Ovary (tissue), 9 donors: ENCODE data around the gene C1orf185. TPM values are rescaled to one million over a fixed set of nuclear protein-coding genes. Genes with fewer than 3 reads are reported as not detected.

Experiments used
- DNase-seq, 5 donors: peaks; one replicate each; pipeline ENCODE4 v3.0.0-alpha.2; 2019 to 2020
- H3K27ac ChIP-seq, 2 donors: fragments of 200-600 bp; one replicate each; pipeline versions ENCODE4 v1.5.1 to v1.8.0; 2019 to 2022
- H3K27me3 ChIP-seq: fragments of 200-600 bp; one replicate; pipeline ENCODE4 v1.8.0; 2022
- H3K36me3 ChIP-seq: fragments of 200-600 bp; sonication (generic); one replicate; pipeline ENCODE4 v1.5.1; 2019
- H3K4me1 ChIP-seq: one replicate; pipeline ENCODE4 v1.8.1; 2013; ENCODE audit warnings: mild to moderate bottlenecking, moderate library complexity; ENCODE audit not compliant: insufficient read depth
- H3K4me3 ChIP-seq: fragments of 200-600 bp; sonication (generic); one replicate; pipeline ENCODE4 v1.5.1; 2017
- H3K9me3 ChIP-seq, 2 donors: fragments of 200-600 bp in 1 of 2; sonication (generic) in 1 of 2; one replicate each; pipeline versions ENCODE4 v1.5.1 to v1.8.1; 2013 to 2019; ENCODE audit warnings: mild to moderate bottlenecking in 1 of 2, moderate library complexity in 1 of 2
- CTCF ChIP-seq, 3 donors: fragments of 450-650 bp in 2 of 3; fragments of 200-600 bp in 1 of 3; IDR thresholded peaks; one replicate each; pipeline versions ENCODE4 v1.5.1 to v1.8.0; 2016 to 2022; ENCODE audit warnings: antibody characterized with exemption in 3 of 3, mild to moderate bottlenecking in 1 of 3
- EP300 ChIP-seq: sonication (generic); formaldehyde crosslinking; IDR thresholded peaks from one replicate; pipeline ENCODE4 v1.6.1; 2017; ENCODE audit warnings: antibody characterized with exemption
- POLR2A ChIP-seq: fragments of 450-650 bp; IDR thresholded peaks from one replicate; pipeline ENCODE4 v1.6.1; 2017; ENCODE audit warnings: antibody characterized with exemption, mild to moderate bottlenecking, moderate library complexity
- WGBS, 3 donors: extraction: QIAGEN DNeasy Blood & Tissue Kit in 1 of 3; methylation state at CpG; one replicate each; pipeline versions ENCODE4 v1.1.5 to v1.1.7; 2013 to 2017; 5-methylcytosine and 5-hydroxymethylcytosine counted together
- intact Hi-C, 4 donors: fragments of 100-400 bp; cut with DNase I; formaldehyde crosslinking; loops; one replicate each; pipeline versions ENCODE4 v1.11.0 to v1.15.1; 2022 to 2023
- polyA plus RNA-seq, 2 donors: library from polyadenylated mRNA; stranded (reverse); fragments of 200-250 nt in 1 of 2; fragments of 350-450 nt in 1 of 2; fragmentation: Illumina TruSeq in 1 of 2; extraction: RNeasy Lipid Tissue Mini Kit (QIAGEN cat#74804) in 1 of 2; gene quantifications; one replicate each; pipeline ENCODE4 v1.2.3, GENCODE V29; 2013 to 2014
- total RNA-seq, 7 donors: library from RNA; depleted of rRNA in 2 of 7; stranded (reverse); fragments of >200 nt in 2 of 7; fragmentation: NEBNext Ultra II Directional in 3 of 7; extraction: Animal tissue kit (Norgen Biotek cat#: 25700) in 3 of 7; gene quantifications; one replicate each; pipeline versions ENCODE4 v1.1.0 to v1.2.4, GENCODE V29; 2016 to 2023
- donor health status: DM: no; HTN: no; CAD: no; lungs with moderate emphysema.
- donor health status: DM: no; HTN: no; CAD: no.
- donor health status: Bipolar disorder and iron deficiency.
- donor health status: DM: yes; HTN: yes; CAD: no.
- donor health status: DM: no; HTN: no; CAD: no.
- donor health status: DM: yes; HTN: yes; CAD: no.

C1orf185 gene
- total and polyA plus RNA-seq, 9 donors: not detected

- no peak overlapping the region for H3K4me3 ChIP-seq
- intact Hi-C loops: no loop called here
- no peaks in the 10 kb centered on the region for H3K27me3 ChIP-seq
- H3K36me3 ChIP-seq: no peaks in the 10 kb centered on the region
- DNase-seq: no peak
- H3K4me1 ChIP-seq: no peaks in the 10 kb centered on the region
- no peak for TF ChIP-seq POLR2A
- no peak for TF ChIP-seq EP300
- no peak for TF ChIP-seq CTCF (IDR thresholded peaks at IDR 0.05)
- no peak overlapping the region for H3K27ac ChIP-seq
- H3K9me3 ChIP-seq: no peaks in the 10 kb centered on the region
These were observed 32.0 kb upstream of the C1orf185 start for GRCh38 chr1:51070011-51070410.

GRCh38 chr1:51070640-51071039, 31.4 kb upstream of the C1orf185 start:
- H3K27me3 ChIP-seq: no peaks in the 10 kb centered on the region
- no peak for DNase-seq
- H3K4me1 ChIP-seq: no peaks in the 10 kb centered on the region
- TF ChIP-seq POLR2A (no peak), EP300 (no peak)
- intact Hi-C loops: no loop called here
- H3K27ac ChIP-seq: no peak overlapping the region
- H3K4me3 ChIP-seq: no peak overlapping the region
- WGBS, 3 donors: 42 to 63% (median 44%) methylated on average over 1 of the region's 1 CpG
- no peaks in the 10 kb centered on the region for H3K9me3 ChIP-seq
- no peaks in the 10 kb centered on the region for H3K36me3 ChIP-seq

DNA sequence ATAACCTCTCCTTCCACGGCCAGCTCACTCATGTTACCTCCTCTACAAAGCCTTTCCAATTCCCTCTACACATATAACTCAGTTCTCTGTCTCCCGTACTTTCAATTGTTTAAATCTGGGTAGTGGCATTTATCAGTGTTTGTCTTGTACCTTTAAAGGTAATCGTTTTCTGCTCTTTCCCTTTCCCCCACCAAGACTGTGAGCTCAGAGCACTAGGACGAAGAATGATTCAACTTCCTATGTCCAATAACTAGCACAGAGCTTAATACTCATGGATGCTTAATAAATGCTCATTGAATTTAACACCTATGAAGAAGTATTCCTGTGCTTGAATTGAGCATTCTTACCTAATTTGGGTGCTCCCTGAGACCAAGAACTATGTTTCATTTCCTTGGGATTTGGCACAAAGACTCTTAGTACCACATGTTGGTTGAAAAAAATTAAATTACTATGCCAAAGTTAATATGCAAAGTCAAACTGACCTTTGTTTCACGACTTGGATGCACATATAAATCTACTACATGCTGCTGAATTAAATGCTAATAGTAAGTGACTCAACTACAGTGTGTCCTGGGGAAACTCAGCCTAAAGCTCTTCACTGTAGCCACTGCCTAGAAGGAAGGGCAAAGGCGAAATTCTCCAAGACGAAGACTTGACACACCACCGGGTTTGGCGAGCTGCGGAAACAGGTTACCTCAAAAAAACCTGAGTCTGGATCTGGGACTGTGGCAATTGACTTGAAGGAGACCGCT, 30.6 kb upstream of the C1orf185 start:
- Histone ChIP-seq H3K36me3 (no peaks in the 10 kb centered on the region), H3K27ac (no peak overlapping the region), H3K9me3 (no peaks in the 10 kb centered on the region), H3K27me3 (no peaks in the 10 kb centered on the region), H3K4me3 (no peak overlapping the region), H3K4me1 (no peaks in the 10 kb centered on the region)
- TF ChIP-seq EP300: no peak
- no peak for TF ChIP-seq POLR2A
- TF ChIP-seq CTCF (IDR thresholded peaks at IDR 0.05): no peak
- WGBS, 3 donors: 68 to 75% (median 68%) methylated on average over 11 of the region's 11 CpGs
- no peak for DNase-seq
- intact Hi-C loops: no loop called here

- H3K27ac ChIP-seq: no peak overlapping the region
- intact Hi-C loops: no loop called here
- 86 to 95% (median 92%) methylated on average over 16 of the region's 16 CpGs for WGBS, 3 donors
- no peak for DNase-seq
- no peak for TF ChIP-seq CTCF (IDR thresholded peaks at IDR 0.05)
- TF ChIP-seq POLR2A: no peak
- no peak for TF ChIP-seq EP300
- H3K36me3 ChIP-seq: no peaks in the 10 kb centered on the region
- no peaks in the 10 kb centered on the region for H3K4me1 ChIP-seq
- H3K9me3 ChIP-seq: no peaks in the 10 kb centered on the region
- H3K27me3 ChIP-seq: no peaks in the 10 kb centered on the region
- no peak overlapping the region for H3K4me3 ChIP-seq
These were observed 30.0 kb upstream of the C1orf185 start for GRCh38 chr1:51072043-51072439.

GRCh38 chr1:51072651-51073050, 29.4 kb upstream of the C1orf185 start:
- no peaks in the 10 kb centered on the region for H3K9me3 ChIP-seq
- intact Hi-C loops: no loop called here
- no peaks in the 10 kb centered on the region for H3K27me3 ChIP-seq
- H3K27ac ChIP-seq: no peak overlapping the region
- no peaks in the 10 kb centered on the region for H3K4me1 ChIP-seq
- H3K36me3 ChIP-seq: no peaks in the 10 kb centered on the region
- DNase-seq: no peak
- H3K4me3 ChIP-seq: no peak overlapping the region
- TF ChIP-seq CTCF (IDR thresholded peaks at IDR 0.05): no peak
- no peak for TF ChIP-seq EP300
- no peak for TF ChIP-seq POLR2A
